HEK293T (cell line): ENCODE results near the gene NRP1.

Source experiments
- ARNT ChIP-seq: fragments of 450-650 bp; IDR thresholded peaks from 2 replicates; pipeline ENCODE4 v1.6.1; 2017; ENCODE audit warnings: mild to moderate bottlenecking
- BHLHE40 ChIP-seq: fragments of 450-650 bp; IDR thresholded peaks from 2 replicates; pipeline ENCODE4 v1.6.1; 2016; ENCODE audit warnings: mild to moderate bottlenecking, moderate library complexity, borderline replicate concordance
- ELF4 ChIP-seq: fragments of 450-650 bp; IDR thresholded peaks from 2 replicates; pipeline ENCODE4 v1.6.1; 2017; ENCODE audit warnings: antibody characterized with exemption
- FOXA1 ChIP-seq: fragments of 450-650 bp; IDR thresholded peaks from 2 replicates; pipeline ENCODE4 v1.6.1; 2016; ENCODE audit warnings: mild to moderate bottlenecking
- FOXK2 ChIP-seq: fragments of 450-650 bp; IDR thresholded peaks from 2 replicates; pipeline ENCODE4 v1.6.1; 2016; ENCODE audit warnings: mild to moderate bottlenecking
- FOXM1 ChIP-seq: fragments of 450-650 bp; IDR thresholded peaks from 2 replicates; pipeline ENCODE4 v1.6.1; 2017; ENCODE audit warnings: mild to moderate bottlenecking, borderline replicate concordance
- HDGF ChIP-seq: fragments of 450-650 bp; IDR thresholded peaks from 2 replicates; pipeline ENCODE4 v1.6.1; 2017; ENCODE audit warnings: antibody characterized with exemption, borderline replicate concordance
- LEF1 ChIP-seq: fragments of 450-650 bp; IDR thresholded peaks from 2 replicates; pipeline ENCODE4 v1.6.1; 2017; ENCODE audit warnings: mild to moderate bottlenecking, borderline replicate concordance
- NFRKB ChIP-seq: fragments of 450-650 bp; IDR thresholded peaks from 2 replicates; pipeline ENCODE4 v1.6.1; 2016; ENCODE audit warnings: mild to moderate bottlenecking, moderate library complexity
- SP1 ChIP-seq: fragments of 450-650 bp; IDR thresholded peaks from 2 replicates; pipeline ENCODE4 v1.6.1; 2017
- SUZ12 ChIP-seq: fragments of 450-650 bp; IDR thresholded peaks from 2 replicates; pipeline ENCODE4 v1.6.1; 2016; ENCODE audit warnings: mild to moderate bottlenecking
- TARDBP ChIP-seq: fragments of 450-650 bp; IDR thresholded peaks from 2 replicates; pipeline ENCODE4 v1.6.1; 2016
- ZNF384 ChIP-seq: fragments of 450-650 bp; IDR thresholded peaks from 2 replicates; pipeline ENCODE4 v1.6.1; 2016
- TF ChIP-seq, protein P1 (sequence below): fragments of 450-650 bp; IDR thresholded peaks from 2 replicates; pipeline ENCODE4 v1.6.1; 2016

- no peak for TF ChIP-seq ELF4
- no peak for TF ChIP-seq FOXA1
- TF ChIP-seq, protein P1, sequence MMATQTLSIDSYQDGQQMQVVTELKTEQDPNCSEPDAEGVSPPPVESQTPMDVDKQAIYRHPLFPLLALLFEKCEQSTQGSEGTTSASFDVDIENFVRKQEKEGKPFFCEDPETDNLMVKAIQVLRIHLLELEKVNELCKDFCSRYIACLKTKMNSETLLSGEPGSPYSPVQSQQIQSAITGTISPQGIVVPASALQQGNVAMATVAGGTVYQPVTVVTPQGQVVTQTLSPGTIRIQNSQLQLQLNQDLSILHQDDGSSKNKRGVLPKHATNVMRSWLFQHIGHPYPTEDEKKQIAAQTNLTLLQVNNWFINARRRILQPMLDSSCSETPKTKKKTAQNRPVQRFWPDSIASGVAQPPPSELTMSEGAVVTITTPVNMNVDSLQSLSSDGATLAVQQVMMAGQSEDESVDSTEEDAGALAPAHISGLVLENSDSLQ: no peak
- TF ChIP-seq FOXM1: no peak
- no peak for TF ChIP-seq BHLHE40
- TF ChIP-seq ARNT: no peak
- no peak for TF ChIP-seq SP1
- no peak for TF ChIP-seq TARDBP
- TF ChIP-seq SUZ12: no peak
- TF ChIP-seq NFRKB: no peak
- no peak for TF ChIP-seq HDGF
- no peak for TF ChIP-seq LEF1
- TF ChIP-seq FOXK2: no peak
- TF ChIP-seq ZNF384: no peak
These were observed 93.5 kb downstream of the NRP1 start for GRCh38 chr10:33240931-33241330.
